Right atrium auricular region (tissue), 2 donors: Measurements from ENCODE around the gene ROPN1. TPM values are rescaled to one million over a fixed set of nuclear protein-coding genes. Genes with fewer than 3 reads are reported as not detected.
"Not testable (repeated sequence)": the region's sequence is repeated elsewhere in the genome, so short reads cannot be mapped to it uniquely, and the experiment has no call there.

ENCODE experiments used
- DNase-seq: peaks from one replicate; pipeline ENCODE4 v3.0.0-alpha.2; 2019; ENCODE audit warnings: low spot score
- H3K27ac ChIP-seq, 2 donors: fragments of 200-600 bp; sonication (generic); 1 replicate in 1 of 2; 2 replicates in 1 of 2; pipeline ENCODE4 v1.5.1; 2016 to 2019
- H3K27me3 ChIP-seq, 2 donors: fragments of 200-600 bp; sonication (generic); one replicate each; pipeline versions ENCODE4 v1.5.1 to v1.6.0; 2017 to 2019
- H3K36me3 ChIP-seq: fragments of 200-600 bp; sonication (generic); one replicate; pipeline ENCODE4 v1.5.1; 2016
- H3K4me1 ChIP-seq, 2 donors: fragments of 200-600 bp; sonication (generic); one replicate each; pipeline versions ENCODE4 v1.5.1 to v1.6.0; 2017 to 2019
- H3K4me3 ChIP-seq, 2 donors: fragments of 200-600 bp; sonication (generic); 1 replicate in 1 of 2; 2 replicates in 1 of 2; pipeline ENCODE4 v1.5.1; 2017 to 2019; ENCODE audit warnings: mild to moderate bottlenecking in 1 of 2, moderate library complexity in 1 of 2
- H3K9me3 ChIP-seq, 2 donors: fragments of 200-600 bp; sonication (generic); one replicate each; pipeline ENCODE4 v1.5.1; 2019
- CTCF ChIP-seq, 2 donors: fragments of 200-600 bp; sonication (generic); IDR thresholded peaks; one replicate each; pipeline ENCODE4 v1.5.1; 2019; ENCODE audit warnings: antibody characterized with exemption in 2 of 2
- total RNA-seq, 2 donors: library from RNA; depleted of rRNA; stranded (reverse); fragments of >200 nt; gene quantifications; one replicate each; pipeline ENCODE4 v1.1.0, GENCODE V29; 2016

The ROPN1 gene
- total RNA-seq, 2 donors from 2014 or later, result not detected

GRCh38 chr3:123997543-123997942, 5.6 kb upstream of the ROPN1 start:
- Histone ChIP-seq H3K4me3 (no peak overlapping the region), H3K36me3 (no peaks in the 10 kb centered on the region), H3K4me1 (no peaks in the 10 kb centered on the region), H3K27me3 (no peaks in the 10 kb centered on the region), H3K27ac (no peak overlapping the region), H3K9me3 (no peaks in the 10 kb centered on the region)
- no peak for TF ChIP-seq CTCF (IDR thresholded peaks at IDR 0.05)
- no peak for DNase-seq

GRCh38 chr3:123993818-123994217, 1.9 kb upstream of the ROPN1 start:
- no peaks in the 10 kb centered on the region for H3K4me1 ChIP-seq
- H3K27ac ChIP-seq, result no peak overlapping the region
- H3K36me3 ChIP-seq, result no peaks in the 10 kb centered on the region
- no peak overlapping the region for H3K4me3 ChIP-seq
- no peak for TF ChIP-seq CTCF (IDR thresholded peaks at IDR 0.05)
- DNase-seq, result no peak
- no peaks in the 10 kb centered on the region for H3K27me3 ChIP-seq
- no peaks in the 10 kb centered on the region for H3K9me3 ChIP-seq

- Histone ChIP-seq H3K9me3 (no peaks in the 10 kb centered on the region), H3K27ac (no peak overlapping the region), H3K36me3 (no peaks in the 10 kb centered on the region), H3K4me3 (no peak overlapping the region), H3K27me3 (no peaks in the 10 kb centered on the region), H3K4me1 (no peaks in the 10 kb centered on the region)
- TF ChIP-seq CTCF (IDR thresholded peaks at IDR 0.05), result no peak
- no peak for DNase-seq
Measured at GRCh38 chr3:123986427-123986826, 5.5 kb downstream of the ROPN1 start.

- H3K27me3 ChIP-seq, result no peaks in the 10 kb centered on the region
- H3K36me3 ChIP-seq, result no peaks in the 10 kb centered on the region
- DNase-seq, result no peak
- no peak overlapping the region for H3K27ac ChIP-seq
- no peaks in the 10 kb centered on the region for H3K9me3 ChIP-seq
- no peak overlapping the region for H3K4me3 ChIP-seq
- peaks cover 0 to 3% of the 10 kb centered on the region in 2 donors for H3K4me1 ChIP-seq
- TF ChIP-seq CTCF (IDR thresholded peaks at IDR 0.05), result no peak
Measured at GRCh38 chr3:123984957-123985356, 7.0 kb downstream of the ROPN1 start.

GRCh38 chr3:123984350-123984749, 7.6 kb downstream of the ROPN1 start:
- no peaks in the 10 kb centered on the region for H3K36me3 ChIP-seq
- no peak overlapping the region for H3K4me3 ChIP-seq
- H3K4me1 ChIP-seq, result peaks cover 0 to 3% of the 10 kb centered on the region in 2 donors
- H3K27ac ChIP-seq, result no peak overlapping the region
- no peaks in the 10 kb centered on the region for H3K9me3 ChIP-seq
- H3K27me3 ChIP-seq, result no peaks in the 10 kb centered on the region
- TF ChIP-seq CTCF (IDR thresholded peaks at IDR 0.05), result no peak
- DNase-seq, result no peak

- H3K27me3 ChIP-seq, result not testable (repeated sequence)
Measured at GRCh38 chr3:123981317-123981716, 10.6 kb downstream of the ROPN1 start.

More at GRCh38 chr3:123981317-123981716, 10.6 kb downstream of the ROPN1 start:
- DNase-seq, H3K36me3 ChIP-seq, H3K4me3 ChIP-seq, H3K9me3 ChIP-seq, H3K4me1 ChIP-seq, H3K27ac ChIP-seq: not testable (repeated sequence)
